Keratinocyte (primary cell): Measurements from ENCODE around the gene CHRM4. TPM values are rescaled to one million over a fixed set of nuclear protein-coding genes. Genes with fewer than 3 reads are reported as not detected.

Experiments used
- DNase-seq: peaks from one replicate; pipeline ENCODE4 v3.0.0-alpha.2; 2011; ENCODE audit warnings: low read depth, missing footprints, low spot score
- FAIRE-seq: peaks from 2 replicates; lab custom pipeline; 2011; peaks lifted over from hg19 to GRCh38; lab: Jason Lieb, UNC
- H2AFZ ChIP-seq: 2 replicates; pipeline ENCODE4 v1.6.0; 2012; ENCODE audit warnings: low read length, control low read depth, inconsistent platforms; ENCODE audit not compliant: control insufficient read depth
- H3K27ac ChIP-seq: 2 replicates; pipeline ENCODE4 v1.5.1; 2011; ENCODE audit warnings: low read length; ENCODE audit not compliant: control insufficient read depth, insufficient read depth
- H3K27me3 ChIP-seq: 3 replicates; pipeline ENCODE4 v1.6.0; 2011; ENCODE audit warnings: low read length; ENCODE audit not compliant: control insufficient read depth, insufficient read depth; ENCODE audit errors: extremely low read depth
- H3K36me3 ChIP-seq, 2 experiments: 2 replicates in 1 of 2; 3 replicates in 1 of 2; pipeline ENCODE4 v1.5.1; 2011; ENCODE audit warnings: low read length in 2 of 2, mild to moderate bottlenecking in 1 of 2; ENCODE audit not compliant: control insufficient read depth in 2 of 2, insufficient read depth in 2 of 2; ENCODE audit errors: extremely low read depth in 1 of 2
- H3K4me1 ChIP-seq: 3 replicates; pipeline ENCODE4 v1.5.1; 2011; ENCODE audit warnings: low read length; ENCODE audit not compliant: control insufficient read depth, insufficient read depth; ENCODE audit errors: extremely low read depth
- H3K4me2 ChIP-seq: 3 replicates; pipeline ENCODE4 v1.6.0; 2011; ENCODE audit warnings: low read depth, low read length; ENCODE audit not compliant: control insufficient read depth, insufficient read depth; ENCODE audit errors: extremely low read depth
- H3K4me3 ChIP-seq, 3 experiments: fragments of 200-600 bp in 1 of 3; sonication (generic) in 1 of 3; 2 replicates in 2 of 3; 3 replicates in 1 of 3; pipeline ENCODE4 v1.5.1; 2011 to 2016; ENCODE audit warnings: low read length in 3 of 3, mild to moderate bottlenecking in 3 of 3, control low read depth in 2 of 3, inconsistent platforms in 1 of 3, low read depth in 1 of 3, mixed read lengths in 1 of 3, mixed run types in 1 of 3, moderate library complexity in 1 of 3; ENCODE audit not compliant: control insufficient read depth in 2 of 3, insufficient read depth in 2 of 3; ENCODE audit errors: extremely low read depth in 1 of 3
- H3K79me2 ChIP-seq: 2 replicates; pipeline ENCODE4 v1.6.0; 2012; ENCODE audit warnings: low read length; ENCODE audit not compliant: control insufficient read depth, insufficient read depth
- H3K9ac ChIP-seq: 3 replicates; pipeline ENCODE4 v1.6.0; 2011; ENCODE audit warnings: low read length; ENCODE audit not compliant: control insufficient read depth, insufficient read depth; ENCODE audit errors: extremely low read depth
- H3K9me1 ChIP-seq: 3 replicates; pipeline ENCODE4 v1.6.0; 2011; ENCODE audit warnings: low read length; ENCODE audit not compliant: control insufficient read depth, insufficient read depth; ENCODE audit errors: extremely low read depth
- H3K9me3 ChIP-seq: 2 replicates; pipeline ENCODE4 v1.5.1; 2012; ENCODE audit warnings: low read depth, low read length; ENCODE audit not compliant: control insufficient read depth
- H4K20me1 ChIP-seq: 3 replicates; pipeline ENCODE4 v1.6.0; 2011; ENCODE audit warnings: low read length; ENCODE audit not compliant: control insufficient read depth, insufficient read depth; ENCODE audit errors: extremely low read depth
- CTCF ChIP-seq, 3 experiments: IDR thresholded peaks in 1 of 3; conservative IDR thresholded peaks in 1 of 3; optimal IDR thresholded peaks in 1 of 3; 2 replicates in 2 of 3; 3 replicates in 1 of 3; pipeline versions ENCODE3 to v1.5.1; 2011; ENCODE audit warnings: low read length in 3 of 3, mild to moderate bottlenecking in 3 of 3, moderate library complexity in 2 of 3, control low read depth in 1 of 3, inconsistent platforms in 1 of 3; ENCODE audit not compliant: insufficient read depth in 2 of 3; ENCODE audit errors: extremely low read depth in 1 of 3
- EZH2 ChIP-seq: IDR thresholded peaks from one replicate; pipeline ENCODE4 v1.6.1; 2012; ENCODE audit warnings: inconsistent platforms, mild to moderate bottlenecking, low read length, moderate library complexity
- dilution Hi-C: fragments of 300-500 bp; cut with MboI; formaldehyde crosslinking; loops from one replicate; pipeline ENCODE4 v1.7.0; 2020; ENCODE audit warnings: low sequenced_read_pairs; ENCODE audit not compliant: extremely low pct_ligation_motif_present
- polyA plus RNA-seq, 5 experiments: library from polyadenylated mRNA; depleted of rRNA in 3 of 5; stranded (reverse) in 3 of 5; stranded (forward) in 1 of 5; unstranded in 1 of 5; fragments of >200 nt; gene quantifications; 1 replicate in 1 of 5; 2 replicates in 3 of 5; 3 replicates in 1 of 5; pipeline versions ENCODE4 v1.2.1 to v1.2.3, GENCODE V29; 2011 to 2012; ENCODE audit warnings: missing spikeins in 2 of 5, low read depth in 1 of 5, low replicate concordance in 1 of 5

Gene CHRM4
- polyA plus RNA-seq, 1 donor (not counting 4 experiments of a cell fraction or from before 2014, with no cell fraction given), result not detected

- Histone ChIP-seq H3K79me2 (peaks cover 29% of the 10 kb centered on the region), H3K9me3 (no peaks in the 10 kb centered on the region), H3K9ac (no peak overlapping the region), H3K36me3 (peaks cover 24 to 35% of the 10 kb centered on the region in 2 experiments), H2AFZ (no peak overlapping the region), H3K4me2 (no peak overlapping the region), H3K9me1 (peaks cover 3% of the 10 kb centered on the region), H3K27ac (no peak overlapping the region), H3K4me3 (no peak overlapping the region), H3K27me3 (no peaks in the 10 kb centered on the region), H4K20me1 (peaks cover 10% of the 10 kb centered on the region), H3K4me1 (peaks cover 3% of the 10 kb centered on the region)
- FAIRE-seq, result no peak
- dilution Hi-C loops, result no loop called here
- DNase-seq, result no peak
- TF ChIP-seq EZH2 (no peak), CTCF (optimal IDR thresholded peaks at IDR 0.05 in 1 of 3, IDR thresholded peaks at IDR 0.05 in 1 of 3, conservative IDR thresholded peaks at IDR 0.05 in 1 of 3; ENCODE audit: extremely low read depth in 1 of 3, insufficient read depth in 2 of 3, low read length in 3 of 3) (peak; percentile 58 to 85 (median 83))
These were observed 24.2 kb downstream of the CHRM4 start for GRCh38 chr11:46367244-46367915.

- Histone ChIP-seq H3K4me1 (peaks cover 3% of the 10 kb centered on the region), H3K27ac (no peak overlapping the region)
These were observed 24.9 kb downstream of the CHRM4 start for GRCh38 chr11:46366661-46367161.

More at GRCh38 chr11:46366661-46367161, 24.9 kb downstream of the CHRM4 start:
- no peak for TF ChIP-seq CTCF (optimal IDR thresholded peaks at IDR 0.05 in 1 of 3, IDR thresholded peaks at IDR 0.05 in 1 of 3, conservative IDR thresholded peaks at IDR 0.05 in 1 of 3; ENCODE audit: extremely low read depth in 1 of 3, insufficient read depth in 2 of 3, low read length in 3 of 3)
- TF ChIP-seq EZH2, result no peak
- DNase-seq (no peak), FAIRE-seq (no peak)
- no peak overlapping the region for H2AFZ ChIP-seq
- dilution Hi-C loops, result no loop called here
- H3K27me3 ChIP-seq, result no peaks in the 10 kb centered on the region
- H3K9me3 ChIP-seq, result no peaks in the 10 kb centered on the region
- H3K9me1 ChIP-seq, result peaks cover 3% of the 10 kb centered on the region
- peaks cover 35% of the 10 kb centered on the region for H3K79me2 ChIP-seq
- H3K4me3 ChIP-seq, result no peak overlapping the region
- H4K20me1 ChIP-seq, result peaks cover 10% of the 10 kb centered on the region
- peaks cover 23 to 38% of the 10 kb centered on the region in 2 experiments for H3K36me3 ChIP-seq
- no peak overlapping the region for H3K9ac ChIP-seq
- no peak overlapping the region for H3K4me2 ChIP-seq
